HG02588 (cell line): ENCODE results near the gene TIFAB.

Source experiments
- ATAC-seq: cut with Tn5 transposase; IDR thresholded peaks from one replicate; pipeline ENCODE4 v1.9.1; 2021; ENCODE audit warnings: mild to moderate bottlenecking, moderate library complexity; ENCODE audit not compliant: unreplicated experiment

Gene TIFAB

GRCh38 chr5:135482381-135482933 is 30.3 kb upstream of the TIFAB start:
- no peak for ATAC-seq

GRCh38 chr5:135481909-135482311 is 29.8 kb upstream of the TIFAB start:
- ATAC-seq, result no peak

- ATAC-seq, result no peak
Observed at GRCh38 chr5:135481387-135481786, 29.2 kb upstream of the TIFAB start.

- ATAC-seq, result no peak
Observed at GRCh38 chr5:135480511-135480910, 28.4 kb upstream of the TIFAB start.

- no peak for ATAC-seq
Observed at GRCh38 chr5:135478938-135479337, 26.8 kb upstream of the TIFAB start.

- no peak for ATAC-seq
Observed at GRCh38 chr5:135477613-135478066, 25.5 kb upstream of the TIFAB start.

GRCh38 chr5:135476615-135477581 is 24.7 kb upstream of the TIFAB start:
- ATAC-seq, result no peak

- no peak for ATAC-seq
Observed at GRCh38 chr5:135473956-135474670, 22.0 kb upstream of the TIFAB start.

GRCh38 chr5:135472141-135472540 is 20.0 kb upstream of the TIFAB start:
- ATAC-seq, result no peak

GRCh38 chr5:135471726-135472125 is 19.6 kb upstream of the TIFAB start:
- ATAC-seq, result no peak

- ATAC-seq, result no peak
Observed at GRCh38 chr5:135469911-135470310, 17.8 kb upstream of the TIFAB start.

GRCh38 chr5:135468541-135468940 is 16.4 kb upstream of the TIFAB start:
- no peak for ATAC-seq

GRCh38 chr5:135467871-135468485 is 15.8 kb upstream of the TIFAB start:
- no peak for ATAC-seq

- ATAC-seq, result no peak
Observed at GRCh38 chr5:135467051-135467625, 15.0 kb upstream of the TIFAB start.

- ATAC-seq, result peak; percentile 68
Observed at GRCh38 chr5:135466178-135467050, 14.3 kb upstream of the TIFAB start.

- no peak for ATAC-seq
Observed at GRCh38 chr5:135465391-135466122, 13.4 kb upstream of the TIFAB start.

GRCh38 chr5:135462304-135462703 is 10.2 kb upstream of the TIFAB start:
- ATAC-seq, result peak; percentile 47

- no peak for ATAC-seq
Observed at GRCh38 chr5:135461481-135462151, 9.5 kb upstream of the TIFAB start.
